Stimulated activated CD4-positive, alpha-beta T cell treated with anti-CD3 and anti-CD28 coated beads, Interleukin-4, amount 100 ng/mL, for 4 hours (primary cell): Measurements from ENCODE around the gene AGRN.
A peak's percentile ranks its signal among the peaks of the same experiment; 100 is the strongest.

ENCODE experiments used
- DNase-seq, 2 experiments: peaks; one replicate each; pipeline ENCODE4 v3.0.0-alpha.2; 2020

Gene AGRN

DNA sequence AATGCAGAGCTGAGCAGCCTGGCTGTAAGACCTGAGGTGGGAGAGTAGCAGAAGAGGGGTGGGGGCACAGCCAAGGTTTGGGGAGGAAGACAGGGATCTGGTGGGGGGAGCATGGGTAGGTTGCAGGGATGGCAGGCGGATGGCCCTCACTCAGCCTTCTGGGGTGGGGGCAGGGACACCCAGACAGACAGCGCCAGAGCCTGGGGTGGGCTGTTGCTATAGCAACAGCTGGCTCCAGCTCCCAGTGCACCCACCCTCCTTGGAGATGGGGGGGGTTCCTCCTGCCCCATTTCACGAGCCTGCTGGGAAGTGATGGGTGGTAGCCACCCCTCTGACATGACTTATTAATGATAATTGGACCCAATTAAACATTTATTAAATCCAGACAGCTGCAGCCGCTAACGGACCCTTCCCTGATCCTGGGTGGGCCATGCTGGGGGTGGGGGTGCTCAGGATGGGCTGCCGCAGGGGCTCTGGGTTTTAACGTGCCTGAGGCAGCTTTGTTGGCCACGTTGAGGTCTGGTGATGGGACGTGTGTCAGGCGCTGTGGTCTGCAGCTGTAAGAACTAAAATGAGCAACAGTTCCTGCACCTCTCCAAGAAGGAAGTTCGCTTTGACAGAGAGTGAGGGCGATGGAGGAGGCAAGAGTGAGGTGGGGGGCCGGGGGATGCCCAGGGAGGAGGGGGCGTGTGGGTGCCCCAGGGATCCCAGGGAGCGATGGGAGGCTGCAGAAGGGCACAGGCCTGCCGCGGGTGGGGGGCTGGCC, 19.4 kb downstream of the AGRN start:
- no peak for DNase-seq

DNA sequence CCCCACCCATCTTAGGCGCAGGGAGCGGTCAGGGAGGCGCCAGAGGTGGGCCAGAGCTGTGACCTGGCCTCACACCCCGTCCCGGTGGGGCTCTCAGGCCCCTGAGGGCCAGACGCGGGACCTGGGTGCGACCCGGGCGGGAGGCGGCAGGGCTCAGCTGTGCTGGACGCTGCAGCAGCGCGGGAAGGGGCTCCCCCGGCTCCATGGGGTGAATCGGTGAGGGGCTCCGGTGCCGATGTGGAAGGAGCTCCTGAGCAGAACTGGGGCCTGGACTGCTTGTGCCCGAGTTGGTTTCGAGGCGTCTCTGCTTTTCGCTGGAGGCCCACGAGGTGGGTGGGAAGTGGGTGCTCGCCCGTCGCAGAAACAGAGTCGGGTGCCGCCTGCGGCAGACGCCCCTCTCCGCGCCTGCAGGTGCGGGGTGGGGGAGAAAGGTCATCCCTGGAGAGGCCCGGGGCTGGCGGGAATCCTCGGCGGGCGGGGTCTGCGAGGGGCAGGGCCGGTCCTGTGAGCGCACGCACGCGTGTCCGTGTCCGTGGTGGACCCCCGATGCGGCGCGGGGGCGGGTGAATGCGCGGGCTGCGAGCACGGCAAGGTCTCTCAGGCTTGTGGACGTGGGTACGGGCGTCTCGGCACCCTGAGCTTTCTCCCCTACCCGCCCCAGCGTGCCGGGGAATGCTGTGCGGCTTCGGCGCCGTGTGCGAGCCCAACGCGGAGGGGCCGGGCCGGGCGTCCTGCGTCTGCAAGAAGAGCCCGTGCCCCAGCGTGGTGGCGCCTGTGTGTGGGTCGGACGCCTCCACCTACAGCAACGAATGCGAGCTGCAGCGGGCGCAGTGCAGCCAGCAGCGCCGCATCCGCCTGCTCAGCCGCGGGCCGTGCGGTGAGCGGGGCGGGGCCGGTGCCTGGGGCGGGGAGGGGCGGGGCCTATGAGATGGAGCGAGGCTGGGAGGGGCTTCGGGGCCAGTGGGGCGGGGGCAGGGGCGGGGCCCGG, 20.4 kb downstream of the AGRN start:
- DNase-seq = peak; percentile 74 to 75

DNA sequence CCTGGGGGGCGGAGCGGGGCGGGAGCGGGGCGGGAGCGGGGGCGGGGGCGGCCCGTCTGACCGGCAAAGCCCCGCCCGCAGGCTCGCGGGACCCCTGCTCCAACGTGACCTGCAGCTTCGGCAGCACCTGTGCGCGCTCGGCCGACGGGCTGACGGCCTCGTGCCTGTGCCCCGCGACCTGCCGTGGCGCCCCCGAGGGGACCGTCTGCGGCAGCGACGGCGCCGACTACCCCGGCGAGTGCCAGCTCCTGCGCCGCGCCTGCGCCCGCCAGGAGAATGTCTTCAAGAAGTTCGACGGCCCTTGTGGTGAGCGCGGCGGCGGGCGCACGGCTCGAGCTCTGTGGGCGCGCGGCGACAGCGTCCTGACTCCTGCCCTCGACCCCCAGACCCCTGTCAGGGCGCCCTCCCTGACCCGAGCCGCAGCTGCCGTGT, 21.2 kb downstream of the AGRN start:
- DNase-seq = no peak

DNA sequence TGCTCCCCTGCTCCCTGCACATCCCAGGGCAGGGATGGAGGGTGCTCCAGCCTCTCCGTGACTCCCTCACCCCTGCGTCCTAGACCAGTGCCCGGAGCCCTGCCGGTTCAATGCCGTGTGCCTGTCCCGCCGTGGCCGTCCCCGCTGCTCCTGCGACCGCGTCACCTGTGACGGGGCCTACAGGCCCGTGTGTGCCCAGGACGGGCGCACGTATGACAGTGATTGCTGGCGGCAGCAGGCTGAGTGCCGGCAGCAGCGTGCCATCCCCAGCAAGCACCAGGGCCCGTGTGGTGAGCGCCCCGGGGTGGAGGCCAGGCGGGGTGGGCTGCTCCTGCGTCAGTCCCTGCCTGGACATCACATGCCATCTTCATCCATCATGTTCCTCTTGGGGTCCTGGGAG, 22.0 kb downstream of the AGRN start:
- DNase-seq = no peak

DNA sequence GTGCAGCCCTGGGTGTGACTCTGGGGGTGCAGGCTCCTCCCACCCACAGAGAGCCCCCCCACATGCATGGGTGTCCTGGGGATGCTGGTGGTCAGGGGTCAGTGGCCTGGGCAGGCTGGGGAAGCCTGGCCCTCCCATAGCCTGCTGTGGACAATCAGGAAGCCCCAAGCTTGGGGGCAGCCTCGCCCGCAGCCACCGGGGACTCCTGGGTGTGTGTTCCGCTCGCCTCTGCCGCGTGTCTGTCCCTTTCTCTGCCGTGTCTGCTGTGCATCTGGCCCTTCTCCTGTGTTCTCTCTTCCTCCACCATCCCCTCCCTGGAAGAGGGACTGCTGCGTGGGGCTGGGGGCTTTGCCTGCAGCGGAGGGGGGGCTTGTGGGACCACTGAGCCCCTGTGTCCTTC, 22.9 kb downstream of the AGRN start:
- DNase-seq = no peak

DNA sequence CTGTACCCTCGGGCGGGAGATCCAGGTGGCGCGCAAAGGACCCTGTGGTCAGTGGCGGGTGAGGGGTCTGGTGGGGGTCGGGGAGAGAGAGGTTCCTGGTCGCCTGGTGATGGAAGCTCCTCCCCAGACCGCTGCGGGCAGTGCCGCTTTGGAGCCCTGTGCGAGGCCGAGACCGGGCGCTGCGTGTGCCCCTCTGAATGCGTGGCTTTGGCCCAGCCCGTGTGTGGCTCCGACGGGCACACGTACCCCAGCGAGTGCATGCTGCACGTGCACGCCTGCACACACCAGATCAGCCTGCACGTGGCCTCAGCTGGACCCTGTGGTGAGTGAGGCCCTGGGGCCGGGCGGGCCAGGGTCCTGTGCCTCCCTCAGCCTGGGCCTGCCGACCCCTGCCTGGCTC, 23.5 kb downstream of the AGRN start:
- DNase-seq = no peak

DNA sequence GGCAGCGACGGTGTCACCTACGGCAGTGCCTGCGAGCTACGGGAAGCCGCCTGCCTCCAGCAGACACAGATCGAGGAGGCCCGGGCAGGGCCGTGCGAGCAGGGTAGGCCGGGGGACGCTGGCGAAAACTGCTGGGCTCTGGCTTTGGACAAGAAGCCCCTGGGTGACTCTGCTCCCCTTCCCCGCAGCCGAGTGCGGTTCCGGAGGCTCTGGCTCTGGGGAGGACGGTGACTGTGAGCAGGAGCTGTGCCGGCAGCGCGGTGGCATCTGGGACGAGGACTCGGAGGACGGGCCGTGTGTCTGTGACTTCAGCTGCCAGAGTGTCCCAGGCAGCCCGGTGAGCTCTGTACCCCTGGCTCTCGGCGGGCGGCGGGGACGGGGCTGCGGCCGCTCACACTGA, 24.0 kb downstream of the AGRN start:
- DNase-seq = no peak

DNA sequence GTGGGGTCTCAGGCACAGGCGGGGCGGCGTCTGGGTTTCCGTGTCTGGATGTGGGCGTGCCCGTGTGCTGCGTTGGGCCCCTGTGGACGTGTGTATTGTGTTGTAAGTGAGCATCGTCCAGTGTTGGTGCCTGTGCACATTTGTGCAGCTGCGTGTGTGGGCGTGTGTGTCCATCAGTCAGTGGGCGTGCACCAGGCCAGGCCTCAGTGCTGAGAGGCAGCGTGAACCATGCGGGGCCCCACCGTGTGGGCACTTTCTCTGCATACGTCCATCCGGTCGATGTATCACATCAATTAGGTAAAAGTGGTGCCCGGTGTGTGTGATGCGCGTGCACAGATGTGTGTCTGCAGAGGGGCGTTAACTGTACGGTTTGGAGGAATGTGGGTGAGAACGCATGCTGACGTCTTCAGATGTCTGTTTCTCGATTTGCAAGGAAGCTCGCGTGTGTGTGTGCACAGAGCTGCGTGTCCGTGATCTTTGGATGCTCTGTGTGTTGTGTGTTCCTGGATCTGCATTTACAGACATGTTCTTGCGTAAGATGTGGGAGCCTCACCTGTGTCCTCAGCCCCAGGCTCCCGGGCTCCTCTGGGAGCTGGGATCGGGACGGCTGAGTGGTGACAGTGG, 24.6 kb downstream of the AGRN start:
- DNase-seq = no peak

DNA sequence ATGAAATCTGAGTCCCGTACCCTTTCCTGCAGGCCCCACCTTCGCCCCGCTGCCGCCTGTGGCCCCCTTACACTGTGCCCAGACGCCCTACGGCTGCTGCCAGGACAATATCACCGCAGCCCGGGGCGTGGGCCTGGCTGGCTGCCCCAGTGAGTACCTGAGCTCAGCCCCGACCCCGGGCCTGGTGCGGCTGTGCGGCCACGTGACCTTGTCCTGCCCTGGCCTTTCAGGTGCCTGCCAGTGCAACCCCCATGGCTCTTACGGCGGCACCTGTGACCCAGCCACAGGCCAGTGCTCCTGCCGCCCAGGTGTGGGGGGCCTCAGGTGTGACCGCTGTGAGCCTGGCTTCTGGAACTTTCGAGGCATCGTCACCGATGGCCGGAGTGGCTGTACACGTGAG, 25.2 kb downstream of the AGRN start:
- DNase-seq = no peak

DNA sequence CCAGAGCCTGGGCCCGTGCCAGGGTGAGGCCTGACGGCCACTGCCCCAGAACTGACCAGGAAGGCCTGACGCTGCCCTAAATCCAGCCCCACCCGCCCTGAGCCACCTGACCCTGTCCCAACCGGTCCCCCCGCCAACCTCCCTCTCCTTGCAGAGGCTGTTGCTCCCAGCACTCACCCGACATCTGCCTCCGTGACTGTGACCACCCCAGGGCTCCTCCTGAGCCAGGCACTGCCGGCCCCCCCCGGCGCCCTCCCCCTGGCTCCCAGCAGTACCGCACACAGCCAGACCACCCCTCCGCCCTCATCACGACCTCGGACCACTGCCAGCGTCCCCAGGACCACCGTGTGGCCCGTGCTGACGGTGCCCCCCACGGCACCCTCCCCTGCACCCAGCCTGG, 26.3 kb downstream of the AGRN start:
- DNase-seq = no peak

DNA sequence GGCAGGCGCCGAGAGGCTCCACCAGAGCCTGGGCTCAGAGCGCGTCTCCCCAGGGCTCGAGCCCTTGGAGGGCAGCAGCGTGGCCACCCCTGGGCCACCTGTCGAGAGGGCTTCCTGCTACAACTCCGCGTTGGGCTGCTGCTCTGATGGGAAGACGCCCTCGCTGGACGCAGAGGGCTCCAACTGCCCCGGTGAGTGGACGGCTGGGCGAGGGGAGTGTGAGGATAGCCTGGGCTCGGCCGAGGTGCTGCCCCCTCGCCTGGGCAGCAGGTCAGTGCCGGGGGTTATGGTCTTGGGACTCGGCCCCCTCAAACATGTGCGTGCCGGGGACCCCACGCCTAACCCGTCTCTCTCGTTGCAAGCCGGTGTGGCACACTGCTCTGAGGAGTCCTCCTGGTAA, 26.8 kb downstream of the AGRN start:
- no peak for DNase-seq

DNA sequence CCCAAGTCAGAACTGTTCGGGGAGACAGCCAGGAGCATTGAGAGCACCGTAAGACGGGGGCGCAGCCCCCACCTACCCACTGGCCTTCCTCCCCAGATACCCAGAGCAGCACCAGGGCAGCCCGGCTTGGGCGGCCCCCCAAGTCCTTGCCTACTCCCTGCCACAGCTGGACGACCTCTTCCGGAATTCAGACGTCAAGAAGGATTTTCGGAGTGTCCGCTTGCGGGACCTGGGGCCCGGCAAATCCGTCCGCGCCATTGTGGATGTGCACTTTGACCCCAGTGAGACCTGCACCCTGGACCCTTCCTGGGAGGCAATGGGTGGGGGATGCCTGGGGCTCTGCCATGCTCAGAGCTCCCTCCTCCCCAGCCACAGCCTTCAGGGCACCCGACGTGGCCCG, 27.5 kb downstream of the AGRN start:
- no peak for DNase-seq

DNA sequence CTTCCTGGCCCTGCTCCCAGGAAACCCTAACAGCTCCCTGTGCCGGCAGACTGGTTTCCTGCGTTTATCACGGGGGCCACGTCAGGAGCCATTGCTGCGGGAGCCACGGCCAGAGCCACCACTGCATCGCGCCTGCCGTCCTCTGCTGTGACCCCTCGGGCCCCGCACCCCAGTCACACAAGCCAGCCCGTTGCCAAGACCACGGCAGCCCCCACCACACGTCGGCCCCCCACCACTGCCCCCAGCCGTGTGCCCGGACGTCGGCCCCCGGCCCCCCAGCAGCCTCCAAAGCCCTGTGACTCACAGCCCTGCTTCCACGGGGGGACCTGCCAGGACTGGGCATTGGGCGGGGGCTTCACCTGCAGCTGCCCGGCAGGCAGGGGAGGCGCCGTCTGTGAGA, 28.0 kb downstream of the AGRN start:
- DNase-seq = no peak

DNA sequence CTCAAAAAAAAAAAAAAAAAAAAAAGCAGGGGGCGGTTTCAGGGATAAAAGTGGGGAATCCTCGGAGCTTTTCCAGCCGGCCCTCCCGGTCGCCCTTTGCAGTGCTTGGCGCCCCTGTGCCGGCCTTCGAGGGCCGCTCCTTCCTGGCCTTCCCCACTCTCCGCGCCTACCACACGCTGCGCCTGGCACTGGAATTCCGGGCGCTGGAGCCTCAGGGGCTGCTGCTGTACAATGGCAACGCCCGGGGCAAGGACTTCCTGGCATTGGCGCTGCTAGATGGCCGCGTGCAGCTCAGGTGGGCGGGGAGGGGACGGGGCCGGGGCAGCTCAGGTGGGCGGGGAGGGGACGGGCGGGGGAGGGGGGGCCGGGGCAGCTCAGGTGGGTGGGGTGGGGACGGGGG, 28.8 kb downstream of the AGRN start:
- no peak for DNase-seq

DNA sequence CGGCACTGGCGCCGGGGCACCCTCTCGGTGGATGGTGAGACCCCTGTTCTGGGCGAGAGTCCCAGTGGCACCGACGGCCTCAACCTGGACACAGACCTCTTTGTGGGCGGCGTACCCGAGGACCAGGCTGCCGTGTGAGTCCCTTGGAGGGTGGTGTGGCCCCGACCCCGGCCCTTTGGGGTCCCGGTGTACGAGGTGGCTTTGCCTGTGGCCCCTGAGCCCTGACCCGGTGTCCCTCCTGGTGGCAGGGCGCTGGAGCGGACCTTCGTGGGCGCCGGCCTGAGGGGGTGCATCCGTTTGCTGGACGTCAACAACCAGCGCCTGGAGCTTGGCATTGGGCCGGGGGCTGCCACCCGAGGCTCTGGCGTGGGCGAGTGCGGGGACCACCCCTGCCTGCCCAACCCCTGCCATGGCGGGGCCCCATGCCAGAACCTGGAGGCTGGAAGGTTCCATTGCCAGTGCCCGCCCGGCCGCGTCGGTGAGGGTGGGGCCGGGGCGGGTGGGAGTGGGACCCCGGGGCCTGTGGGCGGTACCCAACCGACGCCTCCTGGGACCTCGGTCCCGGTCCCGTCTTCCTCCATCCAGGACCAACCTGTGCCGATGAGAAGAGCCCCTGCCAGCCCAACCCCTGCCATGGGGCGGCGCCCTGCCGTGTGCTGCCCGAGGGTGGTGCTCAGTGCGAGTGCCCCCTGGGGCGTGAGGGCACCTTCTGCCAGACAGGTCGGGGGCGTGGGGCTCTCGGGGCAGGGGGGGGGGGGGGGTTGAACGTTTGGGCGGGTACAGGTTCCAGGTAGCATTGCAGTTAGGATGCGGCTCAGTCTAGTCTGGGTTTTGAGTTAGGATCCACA, 29.6 kb downstream of the AGRN start:
- DNase-seq = no peak

DNA sequence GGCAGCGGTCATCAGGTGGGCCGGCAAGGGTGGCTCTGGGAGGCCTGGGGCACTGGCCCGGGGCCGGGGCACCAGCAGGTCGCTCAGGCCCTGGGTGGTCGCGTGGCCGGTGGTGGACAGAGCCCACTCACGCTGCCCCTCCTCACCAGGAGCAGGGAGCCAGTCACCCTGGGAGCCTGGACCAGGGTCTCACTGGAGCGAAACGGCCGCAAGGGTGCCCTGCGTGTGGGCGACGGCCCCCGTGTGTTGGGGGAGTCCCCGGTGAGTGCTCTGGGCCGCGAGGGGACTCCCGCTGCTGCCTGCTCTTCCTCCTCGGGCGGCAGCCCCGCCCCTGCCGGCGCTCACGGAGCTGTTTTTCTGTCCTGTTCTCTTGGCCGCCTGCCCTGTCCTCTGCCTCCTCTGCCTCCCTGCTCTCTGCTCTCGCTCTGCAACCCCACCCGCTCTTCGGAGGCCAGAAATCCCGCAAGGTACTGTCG, 30.7 kb downstream of the AGRN start:
- DNase-seq = no peak

DNA sequence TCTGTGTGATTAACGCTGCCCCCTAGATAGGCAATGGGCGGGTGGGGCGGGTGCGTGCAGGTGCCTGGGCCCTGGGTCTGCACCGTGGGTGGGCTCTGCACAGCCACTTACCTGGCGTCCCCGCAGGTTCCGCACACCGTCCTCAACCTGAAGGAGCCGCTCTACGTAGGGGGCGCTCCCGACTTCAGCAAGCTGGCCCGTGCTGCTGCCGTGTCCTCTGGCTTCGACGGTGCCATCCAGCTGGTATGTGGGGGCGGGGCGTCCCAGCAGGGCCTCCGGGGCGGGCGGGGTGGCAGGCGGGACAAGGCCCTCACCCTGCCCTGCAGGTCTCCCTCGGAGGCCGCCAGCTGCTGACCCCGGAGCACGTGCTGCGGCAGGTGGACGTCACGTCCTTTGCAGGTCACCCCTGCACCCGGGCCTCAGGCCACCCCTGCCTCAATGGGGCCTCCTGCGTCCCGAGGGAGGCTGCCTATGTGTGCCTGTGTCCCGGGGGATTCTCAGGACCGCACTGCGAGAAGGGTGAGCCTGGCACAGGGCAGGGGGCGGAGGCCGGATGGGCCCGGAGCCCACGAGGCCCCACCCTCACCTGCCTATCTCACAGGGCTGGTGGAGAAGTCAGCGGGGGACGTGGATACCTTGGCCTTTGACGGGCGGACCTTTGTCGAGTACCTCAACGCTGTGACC, 31.3 kb downstream of the AGRN start:
- DNase-seq = no peak

DNA sequence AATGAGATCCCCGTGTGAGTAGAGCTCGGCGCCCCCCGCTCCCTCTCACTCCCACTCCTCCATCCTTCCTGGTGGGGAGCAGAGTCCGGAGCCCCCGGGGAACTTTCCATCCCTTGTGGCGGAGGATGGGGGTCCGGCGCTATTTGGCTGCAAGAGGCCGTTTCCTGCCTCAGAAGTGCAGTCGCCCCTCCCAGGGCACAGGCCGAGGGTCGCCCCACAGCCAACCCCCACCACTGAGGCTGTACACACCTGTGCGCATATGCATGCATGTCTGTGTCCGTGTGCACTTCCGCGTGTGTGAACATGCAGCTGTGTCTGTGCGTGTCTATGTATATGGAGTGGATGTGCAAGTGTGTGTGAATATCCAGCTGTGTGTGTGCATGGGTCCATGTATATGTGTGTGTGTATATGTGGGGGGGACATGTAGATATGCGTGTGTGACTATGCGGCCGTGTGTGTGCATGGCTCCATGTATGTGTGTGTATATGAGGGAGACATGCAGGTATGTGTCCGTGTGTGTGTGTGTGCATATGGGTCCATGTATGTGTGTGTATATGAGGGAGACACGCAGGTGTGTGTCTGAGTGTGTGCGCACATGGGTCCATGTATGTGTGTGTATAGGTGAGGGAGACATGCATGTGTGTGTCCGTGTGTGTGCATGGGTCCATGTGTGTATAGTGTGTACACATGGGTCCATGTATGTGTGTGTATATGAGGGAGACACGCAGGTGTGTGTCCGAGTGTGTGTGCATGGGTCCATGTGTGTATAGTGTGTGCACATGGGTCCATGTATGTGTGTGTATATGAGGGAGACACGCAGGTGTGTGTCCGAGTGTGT, 32.3 kb downstream of the AGRN start:
- DNase-seq = no peak

DNA sequence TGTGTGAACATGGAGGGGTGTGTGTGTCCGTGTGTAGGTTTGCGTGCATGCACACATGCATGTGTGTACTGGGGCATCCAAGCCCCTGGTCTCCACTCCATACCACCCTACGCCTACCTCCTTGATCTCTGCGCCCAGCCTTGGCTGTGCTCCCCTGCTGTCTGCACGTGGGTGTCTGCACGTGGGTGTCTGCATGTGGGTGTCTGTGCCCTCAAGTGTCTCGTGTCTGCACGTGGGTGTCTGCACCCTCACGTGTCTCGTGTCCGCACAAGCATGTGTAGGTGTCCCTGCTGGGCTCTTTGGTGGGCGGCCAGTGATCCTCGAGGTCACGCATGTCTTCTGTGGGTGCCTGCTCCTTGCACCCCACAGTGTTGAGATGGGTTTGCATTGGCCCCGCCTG, 33.1 kb downstream of the AGRN start:
- DNase-seq = no peak

DNA sequence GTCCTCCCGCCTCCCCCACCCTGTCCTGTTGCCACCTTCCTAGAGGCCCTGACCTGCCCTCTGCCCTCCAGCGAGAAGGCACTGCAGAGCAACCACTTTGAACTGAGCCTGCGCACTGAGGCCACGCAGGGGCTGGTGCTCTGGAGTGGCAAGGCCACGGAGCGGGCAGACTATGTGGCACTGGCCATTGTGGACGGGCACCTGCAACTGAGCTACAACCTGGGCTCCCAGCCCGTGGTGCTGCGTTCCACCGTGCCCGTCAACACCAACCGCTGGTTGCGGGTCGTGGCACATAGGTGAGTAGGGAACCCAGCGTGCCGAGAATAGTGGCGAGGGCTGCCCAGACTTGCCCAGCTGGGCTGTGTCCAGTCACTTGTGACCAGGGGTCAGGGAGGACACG, 33.8 kb downstream of the AGRN start:
- DNase-seq = no peak

DNA sequence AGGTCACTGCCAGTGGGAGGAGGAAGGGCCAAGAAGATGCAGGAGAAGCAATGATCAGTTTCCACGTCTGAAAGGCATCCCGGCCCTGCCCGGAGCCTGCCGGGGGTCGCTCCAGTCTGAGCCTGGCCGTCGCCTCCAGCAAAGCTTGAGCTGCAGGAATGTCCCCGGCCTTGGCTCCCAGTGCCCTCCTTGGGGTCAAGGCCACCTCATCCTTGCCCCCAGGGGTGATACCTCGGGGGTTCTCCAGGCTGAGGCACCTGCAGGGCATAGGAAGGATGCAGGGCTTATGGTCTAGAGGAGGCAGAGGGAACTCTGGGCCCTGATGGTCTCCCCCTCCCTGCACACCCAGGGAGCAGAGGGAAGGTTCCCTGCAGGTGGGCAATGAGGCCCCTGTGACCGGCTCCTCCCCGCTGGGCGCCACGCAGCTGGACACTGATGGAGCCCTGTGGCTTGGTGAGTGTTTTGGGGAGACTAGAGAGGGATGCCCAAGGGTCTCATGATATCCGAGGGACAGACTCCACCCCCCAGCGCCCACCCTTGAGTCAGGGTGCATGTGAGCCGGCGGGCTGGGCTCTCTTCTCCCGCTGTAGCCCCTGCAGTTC, 34.3 kb downstream of the AGRN start:
- no peak for DNase-seq
